Measurements from ENCODE around the gene XPR1. TPM values are rescaled to one million over a fixed set of nuclear protein-coding genes. Genes with fewer than 3 reads are reported as not detected.

XPR1 gene
- total RNA-seq, 1 donor from 2014 or later, result 35.2 TPM

DNA sequence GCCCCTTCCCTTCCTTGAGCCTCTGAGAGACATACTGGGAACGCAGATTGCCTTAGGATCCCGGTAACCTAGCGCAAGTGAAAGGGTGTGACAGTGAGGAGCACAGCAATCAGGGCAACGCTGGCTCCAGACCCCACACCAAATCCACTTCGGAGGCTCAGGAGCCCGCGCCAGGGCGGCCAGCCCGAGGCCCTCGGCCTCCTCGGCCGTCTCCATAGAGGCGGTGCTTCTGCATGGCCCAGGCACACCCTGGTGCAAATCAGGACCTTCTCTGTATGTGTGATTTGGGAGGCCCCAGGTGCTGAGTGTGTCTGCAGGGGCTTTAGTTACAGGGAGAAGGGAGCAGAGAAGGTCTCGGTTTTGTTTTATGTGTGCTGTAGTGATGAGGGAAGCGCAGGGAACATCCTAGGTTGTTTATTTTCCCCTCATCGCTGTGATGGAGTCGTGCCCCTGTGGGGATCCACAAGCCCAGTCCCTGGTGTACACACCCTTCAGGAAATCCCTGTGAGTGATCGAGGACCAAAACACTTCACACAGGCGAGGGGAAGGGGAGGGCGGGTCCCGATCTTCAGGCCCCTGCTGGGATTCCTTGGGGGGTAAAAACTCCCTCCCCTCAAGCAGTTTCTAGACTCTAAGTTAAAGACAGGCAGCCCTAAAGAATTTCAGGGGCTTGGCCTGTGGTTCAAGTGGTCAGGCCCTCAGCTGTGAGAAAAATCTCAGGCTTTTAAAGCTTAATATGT, 290.2 kb downstream of the XPR1 start:
- Mint-ChIP-seq H3K4me1 (ENCODE audit: low read depth, unreplicated experiment) (peaks cover 26% of the 10 kb centered on the region), H3K36me3 (ENCODE audit: low read depth, unreplicated experiment) (peaks cover 2% of the 10 kb centered on the region), H3K4me3 (ENCODE audit: unreplicated experiment) (no peak overlapping the region), H3K27me3 (ENCODE audit: low read depth, unreplicated experiment) (peaks cover 14% of the 10 kb centered on the region), H3K9me3 (ENCODE audit: unreplicated experiment) (no peaks in the 10 kb centered on the region), H3K27ac (ENCODE audit: unreplicated experiment) (no peak overlapping the region)
- no peaks in the 10 kb centered on the region for H3K27me3 ChIP-seq (ENCODE audit: insufficient read depth, low read length)
- no peaks in the 10 kb centered on the region for H3K79me2 ChIP-seq (ENCODE audit: insufficient read depth, low read length)
- no peak overlapping the region for H2AFZ ChIP-seq (ENCODE audit: low read depth, low read length)
- no peaks in the 10 kb centered on the region for H3K9me3 ChIP-seq (ENCODE audit: insufficient read depth, low read depth, low read length)
- H3K27ac ChIP-seq (ENCODE audit: low read depth, low read length), result no peak overlapping the region
- no peaks in the 10 kb centered on the region for H3K36me3 ChIP-seq (ENCODE audit: insufficient read depth, low read length)
- H4K20me1 ChIP-seq (ENCODE audit: insufficient read depth, low read length), result peaks cover 2% of the 10 kb centered on the region
- no peak for DNase-seq (ENCODE audit: low read depth)
- FAIRE-seq, result no peak
- TF ChIP-seq, protein P1, sequence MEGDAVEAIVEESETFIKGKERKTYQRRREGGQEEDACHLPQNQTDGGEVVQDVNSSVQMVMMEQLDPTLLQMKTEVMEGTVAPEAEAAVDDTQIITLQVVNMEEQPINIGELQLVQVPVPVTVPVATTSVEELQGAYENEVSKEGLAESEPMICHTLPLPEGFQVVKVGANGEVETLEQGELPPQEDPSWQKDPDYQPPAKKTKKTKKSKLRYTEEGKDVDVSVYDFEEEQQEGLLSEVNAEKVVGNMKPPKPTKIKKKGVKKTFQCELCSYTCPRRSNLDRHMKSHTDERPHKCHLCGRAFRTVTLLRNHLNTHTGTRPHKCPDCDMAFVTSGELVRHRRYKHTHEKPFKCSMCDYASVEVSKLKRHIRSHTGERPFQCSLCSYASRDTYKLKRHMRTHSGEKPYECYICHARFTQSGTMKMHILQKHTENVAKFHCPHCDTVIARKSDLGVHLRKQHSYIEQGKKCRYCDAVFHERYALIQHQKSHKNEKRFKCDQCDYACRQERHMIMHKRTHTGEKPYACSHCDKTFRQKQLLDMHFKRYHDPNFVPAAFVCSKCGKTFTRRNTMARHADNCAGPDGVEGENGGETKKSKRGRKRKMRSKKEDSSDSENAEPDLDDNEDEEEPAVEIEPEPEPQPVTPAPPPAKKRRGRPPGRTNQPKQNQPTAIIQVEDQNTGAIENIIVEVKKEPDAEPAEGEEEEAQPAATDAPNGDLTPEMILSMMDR (IDR thresholded peaks at IDR 0.05; ENCODE audit: insufficient read depth, low read depth, low read length), result no peak
- TF ChIP-seq EZH2 (IDR thresholded peaks at IDR 0.05; ENCODE audit: insufficient read depth, low read length), result no peak
- H3K4me3 ChIP-seq (ENCODE audit: insufficient read depth, low read depth, low read length), result no peak overlapping the region
- no peak overlapping the region for H3K9ac ChIP-seq (ENCODE audit: low read length)
- no peak overlapping the region for H3K4me2 ChIP-seq (ENCODE audit: low read length)
- peaks cover 5% of the 10 kb centered on the region for H3K4me1 ChIP-seq (ENCODE audit: insufficient read depth, low read length)

DNA sequence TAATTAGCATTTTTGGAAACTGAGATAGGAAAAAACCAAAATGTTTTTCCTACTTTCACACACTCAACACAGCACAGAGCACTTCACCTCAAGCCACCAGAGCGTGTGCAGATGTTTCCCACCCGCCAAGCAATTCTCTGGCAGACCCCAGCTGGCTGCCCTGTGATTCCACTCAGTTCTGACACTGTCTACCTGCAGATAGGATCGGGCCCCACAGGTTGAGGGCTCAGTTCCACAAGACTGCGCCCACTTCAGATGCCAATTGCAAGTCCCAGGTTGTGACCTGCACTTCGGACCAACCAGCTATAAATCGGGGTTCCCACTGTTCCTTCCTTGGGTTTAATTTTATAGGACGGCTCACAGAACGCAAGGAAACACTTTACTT, 290.8 kb downstream of the XPR1 start:
- Histone ChIP-seq H3K27ac (ENCODE audit: low read depth, low read length) (no peak overlapping the region), H2AFZ (ENCODE audit: low read depth, low read length) (no peak overlapping the region), H3K4me2 (ENCODE audit: low read length) (no peak overlapping the region), H4K20me1 (ENCODE audit: insufficient read depth, low read length) (peaks cover 5% of the 10 kb centered on the region), H3K9ac (ENCODE audit: low read length) (no peak overlapping the region), H3K4me3 (ENCODE audit: insufficient read depth, low read depth, low read length) (no peak overlapping the region), H3K4me1 (ENCODE audit: insufficient read depth, low read length) (peaks cover 5% of the 10 kb centered on the region), H3K9me3 (ENCODE audit: insufficient read depth, low read depth, low read length) (no peaks in the 10 kb centered on the region), H3K36me3 (ENCODE audit: insufficient read depth, low read length) (no peaks in the 10 kb centered on the region), H3K27me3 (ENCODE audit: insufficient read depth, low read length) (no peaks in the 10 kb centered on the region), H3K79me2 (ENCODE audit: insufficient read depth, low read length) (no peaks in the 10 kb centered on the region)
- peaks cover 26% of the 10 kb centered on the region for H3K4me1 Mint-ChIP-seq (ENCODE audit: low read depth, unreplicated experiment)
- no peaks in the 10 kb centered on the region for H3K9me3 Mint-ChIP-seq (ENCODE audit: unreplicated experiment)
- peaks cover 13% of the 10 kb centered on the region for H3K27me3 Mint-ChIP-seq (ENCODE audit: low read depth, unreplicated experiment)
- peaks cover 2% of the 10 kb centered on the region for H3K36me3 Mint-ChIP-seq (ENCODE audit: low read depth, unreplicated experiment)
- H3K4me3 Mint-ChIP-seq (ENCODE audit: unreplicated experiment), result no peak overlapping the region
- H3K27ac Mint-ChIP-seq (ENCODE audit: unreplicated experiment), result peak overlapping the region; percentile 19
- FAIRE-seq (no peak), DNase-seq (ENCODE audit: low read depth) (no peak)
- TF ChIP-seq EZH2 (IDR thresholded peaks at IDR 0.05; ENCODE audit: insufficient read depth, low read length), result no peak
- TF ChIP-seq, protein P1 (IDR thresholded peaks at IDR 0.05; ENCODE audit: insufficient read depth, low read depth, low read length), result no peak
